Neural progenitor cell (in vitro differentiated cells): ENCODE results near the gene UBXN7. TPM values are rescaled to one million over a fixed set of nuclear protein-coding genes. Genes with fewer than 3 reads are reported as not detected.

Experiments
- DNase-seq: peaks from one replicate; pipeline ENCODE4 v3.0.0-alpha.2; 2016; ENCODE audit warnings: low spot score
- H2AFZ ChIP-seq: fragments of 200-600 bp; sonication (generic); replicated peaks from 2 replicates; pipeline ENCODE4 v1.6.1; 2016; ENCODE audit warnings: antibody characterized with exemption
- H3F3A ChIP-seq: fragments of 200-600 bp; sonication (generic); 2 replicates; pipeline ENCODE4 v1.6.1; 2016; ENCODE audit warnings: antibody characterized with exemption, low read depth
- H3K27ac ChIP-seq: fragments of 200-600 bp; sonication (generic); 2 replicates; pipeline ENCODE4 v1.5.1; 2016; ENCODE audit warnings: mild to moderate bottlenecking
- H3K27me3 ChIP-seq: fragments of 200-600 bp; sonication (generic); 2 replicates; pipeline ENCODE4 v1.6.1; 2016; ENCODE audit warnings: mild to moderate bottlenecking, moderate library complexity
- H3K36me3 ChIP-seq: fragments of 200-600 bp; sonication (generic); 2 replicates; pipeline ENCODE4 v1.5.1; 2016
- H3K4me1 ChIP-seq: fragments of 200-600 bp; sonication (generic); 2 replicates; pipeline ENCODE4 v1.6.1; 2016; ENCODE audit warnings: mixed run types
- H3K4me2 ChIP-seq: fragments of 200-600 bp; sonication (generic); 2 replicates; pipeline ENCODE4 v1.6.1; 2016
- H3K4me3 ChIP-seq: fragments of 200-600 bp; sonication (generic); 2 replicates; pipeline ENCODE4 v1.5.1; 2016
- H3K79me2 ChIP-seq: fragments of 200-600 bp; sonication (generic); 2 replicates; pipeline ENCODE4 v1.6.1; 2016; ENCODE audit warnings: low read depth
- H3K9ac ChIP-seq: fragments of 200-600 bp; sonication (generic); 2 replicates; pipeline ENCODE4 v1.6.1; 2016
- H3K9me3 ChIP-seq: fragments of 200-600 bp; sonication (generic); 2 replicates; pipeline ENCODE4 v1.5.1; 2016; ENCODE audit warnings: low read depth
- H4K20me1 ChIP-seq: fragments of 200-600 bp; sonication (generic); 2 replicates; pipeline ENCODE4 v1.6.1; 2016; ENCODE audit warnings: low read depth
- H3K27ac Mint-ChIP-seq: 3 replicates; pipeline ENCODE4 v1.8.0; 2021; ENCODE audit warnings: mixed read lengths
- H3K27me3 Mint-ChIP-seq: 2 replicates; pipeline ENCODE4 v1.8.0; 2022; ENCODE audit warnings: low read depth, mild to moderate bottlenecking, inconsistent platforms, moderate library complexity, mixed read lengths; ENCODE audit not compliant: insufficient read depth
- H3K36me3 Mint-ChIP-seq: 3 replicates; pipeline ENCODE4 v1.8.0; 2021; ENCODE audit warnings: mixed read lengths
- H3K4me1 Mint-ChIP-seq: 3 replicates; pipeline ENCODE4 v1.8.0; 2021; ENCODE audit warnings: mixed read lengths
- H3K4me3 Mint-ChIP-seq: 3 replicates; pipeline ENCODE4 v1.8.0; 2021; ENCODE audit warnings: mild to moderate bottlenecking, moderate library complexity, mixed read lengths
- H3K9me3 Mint-ChIP-seq: 3 replicates; pipeline ENCODE4 v1.8.0; 2020; ENCODE audit warnings: mixed read lengths
- CTCF ChIP-seq: fragments of 200-600 bp; sonication (generic); IDR thresholded peaks from 2 replicates; pipeline ENCODE4 v1.5.1; 2017; ENCODE audit warnings: antibody characterized with exemption, mild to moderate bottlenecking
- EZH2 ChIP-seq: fragments of 200-600 bp; sonication (generic); IDR thresholded peaks from 2 replicates; pipeline ENCODE4 v1.6.1; 2017; ENCODE audit warnings: antibody characterized with exemption, mild to moderate bottlenecking, moderate library complexity
- EZH2phosphoT487 ChIP-seq: fragments of 200-600 bp; sonication (generic); IDR thresholded peaks from 2 replicates; pipeline ENCODE4 v1.6.1; 2017; ENCODE audit warnings: antibody characterized with exemption
- total RNA-seq: library from RNA; depleted of rRNA; stranded (reverse); fragments of >200 nt; gene quantifications from 2 replicates; pipeline ENCODE4 v1.2.3, GENCODE V29; 2015; ENCODE audit warnings: low replicate concordance

The UBXN7 gene
- total RNA-seq, 1 donor from 2014 or later: 68.7 TPM

GRCh38 chr3:196341137-196341536, 91.1 kb downstream of the UBXN7 start:
- no peak overlapping the region for H3K27ac Mint-ChIP-seq
- no peak overlapping the region for H3K9ac ChIP-seq

GRCh38 chr3:196340466-196340865, 91.8 kb downstream of the UBXN7 start:
- peaks cover 9% of the 10 kb centered on the region for H3F3A ChIP-seq
- no peaks in the 10 kb centered on the region for H4K20me1 ChIP-seq
- H3K4me3 ChIP-seq: no peak overlapping the region
- H3K4me1 ChIP-seq: no peaks in the 10 kb centered on the region
- H3K79me2 ChIP-seq: no peaks in the 10 kb centered on the region
- Mint-ChIP-seq H3K36me3 (peaks cover 4% of the 10 kb centered on the region), H3K27me3 (no peaks in the 10 kb centered on the region), H3K4me3 (no peak overlapping the region), H3K27ac (no peak overlapping the region), H3K9me3 (peaks cover 3% of the 10 kb centered on the region), H3K4me1 (no peaks in the 10 kb centered on the region)
- no peak overlapping the region for H2AFZ ChIP-seq
- H3K27me3 ChIP-seq: no peaks in the 10 kb centered on the region
- no peaks in the 10 kb centered on the region for H3K36me3 ChIP-seq
- DNase-seq: no peak
- TF ChIP-seq CTCF (no peak), EZH2phosphoT487 (no peak), EZH2 (no peak)
- H3K9me3 ChIP-seq: no peaks in the 10 kb centered on the region
- H3K27ac ChIP-seq: no peak overlapping the region
- no peak overlapping the region for H3K4me2 ChIP-seq
- H3K9ac ChIP-seq: no peak overlapping the region

More at GRCh38 chr3:196341137-196341536, 91.1 kb downstream of the UBXN7 start:
- H3K36me3 Mint-ChIP-seq: peaks cover 9% of the 10 kb centered on the region
- no peaks in the 10 kb centered on the region for H3K9me3 ChIP-seq
- no peaks in the 10 kb centered on the region for H3K4me1 ChIP-seq
- no peaks in the 10 kb centered on the region for H3K27me3 Mint-ChIP-seq
- no peak for DNase-seq
- no peak overlapping the region for H2AFZ ChIP-seq
- H3K79me2 ChIP-seq: no peaks in the 10 kb centered on the region
- H3K27me3 ChIP-seq: no peaks in the 10 kb centered on the region
- H3K4me2 ChIP-seq: no peak overlapping the region
- H3K4me3 ChIP-seq: no peak overlapping the region
- H3K4me1 Mint-ChIP-seq: no peaks in the 10 kb centered on the region
- no peaks in the 10 kb centered on the region for H3K36me3 ChIP-seq
- no peak for TF ChIP-seq EZH2
- TF ChIP-seq EZH2phosphoT487: no peak
- no peak for TF ChIP-seq CTCF
- H4K20me1 ChIP-seq: no peaks in the 10 kb centered on the region
- H3K9me3 Mint-ChIP-seq: peaks cover 3% of the 10 kb centered on the region
- H3K27ac ChIP-seq: no peak overlapping the region
- peaks cover 14% of the 10 kb centered on the region for H3F3A ChIP-seq
- no peak overlapping the region for H3K4me3 Mint-ChIP-seq

DNA sequence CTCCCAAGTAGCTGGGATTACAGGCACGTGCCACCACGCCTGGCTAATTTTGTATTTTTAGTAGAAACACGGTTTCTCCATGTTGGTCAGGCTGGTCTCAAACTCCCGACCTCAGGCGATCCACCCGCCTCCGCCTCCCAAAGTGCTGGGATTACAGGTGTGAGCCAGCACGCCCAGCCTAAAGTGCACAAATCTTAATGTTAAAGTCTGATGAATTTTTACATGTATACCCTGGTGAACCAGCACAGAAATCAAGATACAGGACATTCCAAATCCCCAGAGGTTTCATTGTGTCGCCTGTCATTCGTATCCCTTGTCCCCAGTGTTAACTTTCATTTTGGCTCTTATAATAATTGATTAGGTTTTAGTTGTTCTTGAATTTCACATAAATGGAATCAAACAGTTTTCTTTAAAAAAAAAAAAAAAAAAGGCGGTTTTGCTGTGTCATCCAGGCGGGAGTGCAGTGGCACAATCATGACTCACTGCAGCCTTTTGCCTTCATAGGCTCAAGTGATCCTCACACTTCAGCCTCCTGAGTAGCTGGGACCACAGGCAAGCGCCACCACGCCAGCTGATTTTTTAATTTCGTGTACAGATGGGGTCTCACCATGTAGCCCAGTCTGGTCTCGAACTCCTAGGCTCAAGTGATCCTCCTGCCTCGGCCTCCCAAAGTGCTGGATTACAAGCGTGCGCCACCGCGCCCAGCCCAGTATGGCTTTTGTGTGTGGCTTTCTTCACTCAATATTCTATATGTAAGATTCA, 92.6 kb downstream of the UBXN7 start:
- H3K79me2 ChIP-seq: no peaks in the 10 kb centered on the region
- Mint-ChIP-seq H3K4me3 (no peak overlapping the region), H3K27ac (no peak overlapping the region), H3K27me3 (no peaks in the 10 kb centered on the region), H3K9me3 (peaks cover 3% of the 10 kb centered on the region), H3K4me1 (no peaks in the 10 kb centered on the region), H3K36me3 (peaks cover 2% of the 10 kb centered on the region)
- no peak overlapping the region for H3K9ac ChIP-seq
- no peak overlapping the region for H2AFZ ChIP-seq
- no peaks in the 10 kb centered on the region for H3K27me3 ChIP-seq
- no peak for TF ChIP-seq EZH2phosphoT487
- TF ChIP-seq EZH2: no peak
- TF ChIP-seq CTCF: no peak
- no peaks in the 10 kb centered on the region for H3K36me3 ChIP-seq
- no peak overlapping the region for H3K4me3 ChIP-seq
- no peaks in the 10 kb centered on the region for H3K9me3 ChIP-seq
- peaks cover 2% of the 10 kb centered on the region for H3F3A ChIP-seq
- H4K20me1 ChIP-seq: no peaks in the 10 kb centered on the region
- no peak for DNase-seq
- no peak overlapping the region for H3K27ac ChIP-seq
- H3K4me2 ChIP-seq: no peak overlapping the region
- H3K4me1 ChIP-seq: no peaks in the 10 kb centered on the region
